MM.1S (cell line): ENCODE measurements around the gene KHNYN.

ENCODE experiments used
- CTCF ChIP-seq: fragments of 300-600 bp; sonication (generic); IDR thresholded peaks from 2 replicates; pipeline ENCODE4 v1.5.1; 2016; ENCODE audit warnings: antibody characterized with exemption, low read length, mixed read lengths
- EZH2 ChIP-seq: fragments of 300-600 bp; sonication (generic); optimal IDR thresholded peaks from 2 replicates; pipeline ENCODE3; 2017; ENCODE audit warnings: low read depth, mild to moderate bottlenecking, antibody characterized with exemption, low read length, mixed read lengths

GRCh38 chr14:24404814-24405213 is 24.9 kb upstream of the KHNYN start:
- TF ChIP-seq CTCF, result no peak
- no peak for TF ChIP-seq EZH2
